Neuronal stem cell (in vitro differentiated cells): ENCODE data around the gene CWC27.

Experiments
- DNase-seq: peaks from one replicate; pipeline ENCODE4 v3.0.0-alpha.2; 2013; ENCODE audit warnings: low spot score
- H2AFZ ChIP-seq: one replicate; pipeline ENCODE4 v1.6.1; 2013; ENCODE audit warnings: mild to moderate bottlenecking, low read length, inconsistent platforms
- H2AK5ac ChIP-seq: 2 replicates; pipeline ENCODE4 v1.6.1; 2013; ENCODE audit warnings: low read depth, mild to moderate bottlenecking, inconsistent platforms, low read length, moderate library complexity, mixed read lengths
- H2BK120ac ChIP-seq: 2 replicates; pipeline ENCODE4 v1.6.1; 2013; ENCODE audit warnings: low read depth, mild to moderate bottlenecking, inconsistent platforms, low read length, moderate library complexity, mixed read lengths
- H2BK12ac ChIP-seq: one replicate; pipeline ENCODE4 v1.6.1; 2013; ENCODE audit warnings: low read length, inconsistent platforms
- H2BK15ac ChIP-seq: 2 replicates; pipeline ENCODE4 v1.6.1; 2013; ENCODE audit warnings: mild to moderate bottlenecking, low read length, inconsistent platforms, mixed read lengths
- H2BK5ac ChIP-seq: one replicate; pipeline ENCODE4 v1.6.1; 2013; ENCODE audit warnings: inconsistent platforms, mild to moderate bottlenecking, low read length, moderate library complexity
- H3K14ac ChIP-seq: one replicate; pipeline ENCODE4 v1.6.1; 2013; ENCODE audit warnings: low read length, inconsistent platforms
- H3K18ac ChIP-seq: 2 replicates; pipeline ENCODE4 v1.6.1; 2013; ENCODE audit warnings: low read length, inconsistent platforms
- H3K23ac ChIP-seq: 2 replicates; pipeline ENCODE4 v1.6.1; 2013; ENCODE audit warnings: low read depth, mild to moderate bottlenecking, mixed read lengths, low read length, inconsistent platforms; ENCODE audit not compliant: poor library complexity
- H3K27ac ChIP-seq: replicated peaks from 3 replicates; pipeline ENCODE4 v1.5.1; 2013; ENCODE audit warnings: low read length, inconsistent platforms
- H3K27me3 ChIP-seq, 3 experiments: 2 replicates each; pipeline ENCODE4 v1.6.1; 2013; ENCODE audit warnings: low read length in 3 of 3, mild to moderate bottlenecking in 2 of 3, inconsistent platforms in 1 of 3, low read depth in 1 of 3, mixed read lengths in 1 of 3, moderate library complexity in 1 of 3; ENCODE audit not compliant: control insufficient read depth in 3 of 3, insufficient read depth in 3 of 3
- H3K36me3 ChIP-seq, 2 donors: replicated peaks in 1 of 2; 2 replicates each; pipeline ENCODE4 v1.6.1; 2013; ENCODE audit warnings: low read length in 2 of 2; ENCODE audit not compliant: control insufficient read depth in 2 of 2, insufficient read depth in 2 of 2
- H3K4ac ChIP-seq: 2 replicates; pipeline ENCODE4 v1.6.1; 2013; ENCODE audit warnings: inconsistent platforms, mild to moderate bottlenecking, low read length, moderate library complexity
- H3K4me1 ChIP-seq, 2 donors: 1 replicate in 1 of 2; 2 replicates in 1 of 2; pipeline ENCODE4 v1.6.1; 2013; ENCODE audit warnings: low read length in 2 of 2, low read depth in 1 of 2; ENCODE audit not compliant: control insufficient read depth in 2 of 2, insufficient read depth in 1 of 2
- H3K4me2 ChIP-seq: one replicate; pipeline ENCODE4 v1.6.1; 2013; ENCODE audit warnings: mild to moderate bottlenecking, low read length, inconsistent platforms; ENCODE audit not compliant: insufficient read depth, poor library complexity, severe bottlenecking
- H3K4me3 ChIP-seq, 2 donors: 2 replicates each; pipeline ENCODE4 v1.5.1; 2013; ENCODE audit warnings: low read length in 2 of 2, mild to moderate bottlenecking in 2 of 2, inconsistent platforms in 1 of 2, moderate library complexity in 1 of 2
- H3K79me1 ChIP-seq: one replicate; pipeline ENCODE4 v1.6.1; 2013; ENCODE audit warnings: low read depth, mild to moderate bottlenecking, inconsistent platforms, low read length, moderate library complexity
- H3K9ac ChIP-seq: one replicate; pipeline ENCODE4 v1.6.1; 2013; ENCODE audit warnings: mild to moderate bottlenecking, low read depth, low read length, inconsistent platforms; ENCODE audit not compliant: poor library complexity
- H3K9me3 ChIP-seq, 2 donors: replicated peaks in 1 of 2; 2 replicates each; pipeline versions ENCODE3 to v1.6.1; 2013; ENCODE audit warnings: low read length in 2 of 2, mild to moderate bottlenecking in 2 of 2, inconsistent platforms in 1 of 2, low read depth in 1 of 2, mixed read lengths in 1 of 2, moderate library complexity in 1 of 2; ENCODE audit not compliant: control insufficient read depth in 2 of 2, insufficient read depth in 1 of 2
- H4K8ac ChIP-seq: one replicate; pipeline ENCODE4 v1.6.1; 2013; ENCODE audit warnings: low read depth, mild to moderate bottlenecking, inconsistent platforms, low read length, moderate library complexity
- H4K91ac ChIP-seq: one replicate; pipeline ENCODE4 v1.6.1; 2013; ENCODE audit warnings: low read length, low read depth, mild to moderate bottlenecking, inconsistent platforms; ENCODE audit not compliant: poor library complexity
- WGBS, 2 donors: extraction: QIAGEN DNeasy Blood & Tissue Kit; methylation state at CpG; one replicate each; pipeline ENCODE4 v1.1.7; 2013; ENCODE audit warnings: missing lambda C conversion rate in 2 of 2, mixed read lengths in 1 of 2; ENCODE audit not compliant: insufficient read length in 2 of 2, insufficient replicate concordance in 1 of 2; ENCODE audit errors: extremely low coverage in 2 of 2; 5-methylcytosine and 5-hydroxymethylcytosine counted together

Gene CWC27

GRCh38 chr5:64971513-64971912 is 202.8 kb downstream of the CWC27 start:
- DNase-seq: no peak
- Histone ChIP-seq H2AK5ac (no peak overlapping the region), H3K4me3 (no peak overlapping the region), H3K23ac (no peak overlapping the region), H3K9me3 (no peaks in the 10 kb centered on the region), H3K27ac (no peak overlapping the region), H2BK15ac (no peak overlapping the region), H2BK5ac (no peak overlapping the region), H3K9ac (no peak overlapping the region), H4K8ac (no peak overlapping the region), H2BK120ac (no peak overlapping the region), H3K36me3 (peaks cover 3 to 16% of the 10 kb centered on the region in 2 donors), H2BK12ac (no peak overlapping the region), H3K4me1 (no peaks in the 10 kb centered on the region), H3K4ac (no peak overlapping the region), H3K27me3 (no peaks in the 10 kb centered on the region), H2AFZ (no peak overlapping the region), H3K4me2 (no peak overlapping the region), H3K14ac (no peak overlapping the region), H4K91ac (no peak overlapping the region), H3K79me1 (no peaks in the 10 kb centered on the region), H3K18ac (no peak overlapping the region)
- WGBS, 2 donors: no CpG with 5 or more reads among the region's 2 CpGs

- Histone ChIP-seq H4K91ac (no peak overlapping the region), H3K9ac (no peak overlapping the region), H2BK120ac (no peak overlapping the region), H3K4me2 (no peak overlapping the region), H3K4me1 (no peaks in the 10 kb centered on the region), H3K18ac (no peak overlapping the region), H3K27me3 (no peaks in the 10 kb centered on the region), H2BK15ac (no peak overlapping the region), H2BK12ac (no peak overlapping the region), H2BK5ac (no peak overlapping the region), H4K8ac (no peak overlapping the region), H2AFZ (no peak overlapping the region), H3K14ac (no peak overlapping the region), H2AK5ac (no peak overlapping the region), H3K4ac (no peak overlapping the region), H3K79me1 (no peaks in the 10 kb centered on the region), H3K23ac (no peak overlapping the region), H3K27ac (no peak overlapping the region), H3K9me3 (no peaks in the 10 kb centered on the region), H3K36me3 (peaks cover 3 to 16% of the 10 kb centered on the region in 2 donors), H3K4me3 (no peak overlapping the region)
- DNase-seq: no peak
- WGBS, 2 donors: no CpG with 5 or more reads among the region's 3 CpGs
These were observed 203.3 kb downstream of the CWC27 start for GRCh38 chr5:64971990-64972389.

GRCh38 chr5:64972591-64972990 is 203.9 kb downstream of the CWC27 start:
- no peak overlapping the region for H4K8ac ChIP-seq
- no peaks in the 10 kb centered on the region for H3K4me1 ChIP-seq
- DNase-seq: no peak
- peaks cover 3 to 16% of the 10 kb centered on the region in 2 donors for H3K36me3 ChIP-seq
- no peak overlapping the region for H3K4ac ChIP-seq
- H2BK12ac ChIP-seq: no peak overlapping the region
- H3K79me1 ChIP-seq: no peaks in the 10 kb centered on the region
- H3K9me3 ChIP-seq: no peaks in the 10 kb centered on the region
- no peak overlapping the region for H2AFZ ChIP-seq
- H3K14ac ChIP-seq: no peak overlapping the region
- no peaks in the 10 kb centered on the region for H3K27me3 ChIP-seq
- H2BK15ac ChIP-seq: no peak overlapping the region
- no peak overlapping the region for H2AK5ac ChIP-seq
- no peak overlapping the region for H3K27ac ChIP-seq
- no peak overlapping the region for H3K23ac ChIP-seq
- H4K91ac ChIP-seq: no peak overlapping the region
- no peak overlapping the region for H2BK5ac ChIP-seq
- H3K18ac ChIP-seq: no peak overlapping the region
- no peak overlapping the region for H3K4me3 ChIP-seq
- H3K9ac ChIP-seq: no peak overlapping the region
- no peak overlapping the region for H2BK120ac ChIP-seq
- no peak overlapping the region for H3K4me2 ChIP-seq

GRCh38 chr5:64973215-64973614 is 204.5 kb downstream of the CWC27 start:
- H3K9ac ChIP-seq: no peak overlapping the region
- H3K14ac ChIP-seq: no peak overlapping the region
- no peak overlapping the region for H4K8ac ChIP-seq
- H2AFZ ChIP-seq: no peak overlapping the region
- no peak overlapping the region for H4K91ac ChIP-seq
- H3K9me3 ChIP-seq: no peaks in the 10 kb centered on the region
- H3K4me1 ChIP-seq: no peaks in the 10 kb centered on the region
- no peaks in the 10 kb centered on the region for H3K79me1 ChIP-seq
- no CpG with 5 or more reads among the region's 2 CpGs for WGBS, 2 donors
- no peak overlapping the region for H3K18ac ChIP-seq
- H3K4me3 ChIP-seq: no peak overlapping the region
- no peak overlapping the region for H3K4me2 ChIP-seq
- no peaks in the 10 kb centered on the region for H3K27me3 ChIP-seq
- H3K4ac ChIP-seq: no peak overlapping the region
- H2BK120ac ChIP-seq: no peak overlapping the region
- no peak for DNase-seq
- no peak overlapping the region for H2BK5ac ChIP-seq
- no peak overlapping the region for H2BK15ac ChIP-seq
- H3K23ac ChIP-seq: no peak overlapping the region
- H2AK5ac ChIP-seq: no peak overlapping the region
- peaks cover 6 to 20% of the 10 kb centered on the region in 2 donors for H3K36me3 ChIP-seq
- H2BK12ac ChIP-seq: no peak overlapping the region
- no peak overlapping the region for H3K27ac ChIP-seq
